Heart left ventricle (tissue), 16 donors: ENCODE data around the gene GTF2H2. TPM values are rescaled to one million over a fixed set of nuclear protein-coding genes. Genes with fewer than 3 reads are reported as not detected.
"Not testable (repeated sequence)": the region's sequence is repeated elsewhere in the genome, so short reads cannot be mapped to it uniquely, and the experiment has no call there.

Experiments
- ATAC-seq, 4 donors: fragments of 200-7000 bp; cut with Tn5 transposase; one replicate each; pipeline ENCODE4 v1.9.1; 2020 to 2022; ENCODE audit warnings: moderate library complexity in 4 of 4, mild to moderate bottlenecking in 3 of 4, moderate number of reproducible peaks in 1 of 4
- DNase-seq, 5 donors: peaks; one replicate each; pipeline ENCODE4 v3.0.0-alpha.2; 2020
- H3K27ac ChIP-seq, 12 donors: fragments of 200-600 bp; sonication (generic) in 4 of 12; one replicate each; pipeline versions ENCODE4 v1.5.0 to v1.8.0; 2016 to 2022; ENCODE audit warnings: mild to moderate bottlenecking in 2 of 12
- H3K27me3 ChIP-seq, 9 donors: fragments of 200-600 bp; sonication (generic) in 2 of 9; one replicate each; pipeline versions ENCODE4 v1.5.1 to v1.8.0; 2016 to 2022; ENCODE audit warnings: mild to moderate bottlenecking in 3 of 9
- H3K36me3 ChIP-seq, 9 donors: fragments of 200-600 bp; sonication (generic) in 2 of 9; one replicate each; pipeline versions ENCODE4 v1.5.0 to v1.8.0; 2018 to 2022; ENCODE audit warnings: mild to moderate bottlenecking in 2 of 9
- H3K4me1 ChIP-seq, 12 donors: fragments of 200-600 bp; sonication (generic) in 4 of 12; one replicate each; pipeline versions ENCODE4 v1.5.0 to v1.8.0; 2016 to 2022; ENCODE audit warnings: mild to moderate bottlenecking in 3 of 12
- H3K4me3 ChIP-seq, 12 donors: fragments of 200-600 bp; sonication (generic) in 4 of 12; one replicate each; pipeline versions ENCODE4 v1.5.0 to v1.8.0; 2017 to 2022; ENCODE audit warnings: mild to moderate bottlenecking in 9 of 12, moderate library complexity in 4 of 12
- H3K9me3 ChIP-seq, 12 donors: fragments of 200-600 bp; sonication (generic) in 4 of 12; one replicate each; pipeline versions ENCODE4 v1.5.0 to v1.8.0; 2016 to 2022; ENCODE audit warnings: mild to moderate bottlenecking in 1 of 12
- WGBS, 4 donors: extraction: QIAGEN DNeasy Blood & Tissue Kit in 2 of 4; methylation state at CpG; one replicate each; pipeline versions ENCODE4 v1.1.5 to v1.1.7; 2013 to 2018; 5-methylcytosine and 5-hydroxymethylcytosine counted together
- intact Hi-C, 10 donors: fragments of 100-400 bp; cut with DNase I; formaldehyde crosslinking; loops; one replicate each; pipeline versions ENCODE4 v1.11.1 to v1.14.2; 2022
- long read RNA-seq, 3 donors: library from polyadenylated mRNA; unstranded; transcript quantifications; one replicate each; pipeline ENCODE4 v2.0.0, GENCODE V29; 2020 to 2021
- polyA plus RNA-seq, 2 donors: library from polyadenylated mRNA; stranded (reverse); fragments of 200-250 nt; gene quantifications; one replicate each; pipeline ENCODE4 v1.2.3, GENCODE V29; 2013
- total RNA-seq, 9 donors: library from RNA; depleted of rRNA in 2 of 9; stranded (reverse); fragments of >200 nt in 2 of 9; fragmentation: NEBNext Ultra II Directional in 3 of 9; extraction: Animal tissue kit (Norgen Biotek cat#: 25700) in 3 of 9; gene quantifications; one replicate each; pipeline versions ENCODE4 v1.1.0 to v1.2.4, GENCODE V29; 2016 to 2023
- donor health status: ischemic (EF 13 %, LVEDD 7.1; RV severe dilation, severe dysfunction).
- donor health status: healthy with polysubstance abuse.
- donor health status: DM: no; HTN: yes; CAD: no.
- donor health status: DM: no; HTN: no; CAD: no.
- donor health status: ischemic (EF 25% LVEDD 6.9; RV normal size, moderate dysfunction).
- donor health status: ischemic (EF 25% LVEDD 5.7; RV mildly dilated, moderate dysfunction).
- donor health status: healthy.
- donor health status: DM: yes; HTN: yes; CAD: no.
- donor health status: ischemic (EF 35%, LVEDD 5.7; RV mildly dilated, moderate dysfunction).
- donor health status: nonischemic (EF 11% LVEDD 7.7; RV severe dilation, severe dysfunction).
- donor health status: DM: yes; HTN: yes; CAD: no.
- donor health status: PGD.
- donor health status: ischemic (EF 29% LVEDD 5.4; RV normal size, mild dysfunction).
- donor health status: nonischemic (EF 23%, LVEDD 6.1; RV moderate dilation, normal function).

Gene GTF2H2
- total RNA-seq (10 to 100 TPM in 2 of 9 donors, 1 to 10 TPM in 7; 5.5 to 13.4 (median 8.8) TPM), polyA plus RNA-seq (10 to 100 TPM in 1 of 2 donors, 1 to 10 TPM in 1; 5.0 to 16.1 TPM)
- long read RNA-seq, donor 1, partial matches to known transcripts, result 1 of 4 reads
- long read RNA-seq, donor 1, other reads (novel, unspliced or antisense), result 1 of 4 reads
- long read RNA-seq, donor 2, full-length matches to known transcripts, result 1 of 16 reads
- long read RNA-seq, donor 2, partial matches to known transcripts, result 4 of 16 reads
- long read RNA-seq, donor 2, other reads (novel, unspliced or antisense), result 11 of 16 reads
- long read RNA-seq, donor 3, partial matches to known transcripts, result 0 of 6 reads
- long read RNA-seq, donor 3, other reads (novel, unspliced or antisense), result 3 of 6 reads

DNA sequence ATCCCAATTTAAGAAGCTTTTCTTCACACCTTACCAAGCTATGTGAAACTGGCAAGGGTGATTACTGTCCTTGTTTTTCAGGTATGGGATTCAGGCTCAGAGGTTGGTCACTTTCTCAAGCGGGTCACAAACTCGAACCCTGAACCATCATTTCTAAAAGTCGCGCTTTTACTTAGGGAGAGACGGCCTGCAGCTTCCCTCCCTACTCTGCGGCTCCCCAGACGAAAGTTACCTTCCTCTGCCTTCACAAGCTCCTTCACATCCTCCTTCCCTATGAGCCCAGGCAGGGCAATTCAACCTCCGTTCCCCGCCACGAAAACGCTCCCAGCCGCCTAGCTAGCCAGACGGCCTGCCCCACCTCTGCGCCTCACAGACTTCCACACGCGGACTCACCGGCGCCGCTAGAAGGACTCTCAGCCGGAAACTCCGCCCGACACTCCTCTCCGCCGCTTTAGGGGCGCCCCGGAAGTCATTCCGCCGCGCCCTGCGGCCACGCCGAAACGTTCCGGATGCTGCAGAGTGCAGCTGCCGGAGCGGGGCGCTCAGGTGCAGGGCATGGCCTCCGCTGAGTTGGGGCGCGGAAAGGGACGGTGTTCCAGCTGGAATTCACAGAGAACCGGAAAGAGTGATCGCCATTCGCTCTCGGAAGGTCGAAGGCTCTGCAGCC is at the start of gene GTF2H2:
GTF2H2 (minus strand) TSS at position 415 of the 667 bp plus-strand sequence. CDS start 4,913 bp downstream, outside the sequence.
- no CpG with 5 or more reads among the region's 46 CpGs for WGBS, 4 donors
- H3K27ac ChIP-seq, H3K4me1 ChIP-seq, H3K36me3 ChIP-seq, H3K9me3 ChIP-seq, DNase-seq, intact Hi-C loops, H3K27me3 ChIP-seq, H3K4me3 ChIP-seq: not testable (repeated sequence)
- ATAC-seq, result peak; percentile 97 to 99 (median 99)

DNA sequence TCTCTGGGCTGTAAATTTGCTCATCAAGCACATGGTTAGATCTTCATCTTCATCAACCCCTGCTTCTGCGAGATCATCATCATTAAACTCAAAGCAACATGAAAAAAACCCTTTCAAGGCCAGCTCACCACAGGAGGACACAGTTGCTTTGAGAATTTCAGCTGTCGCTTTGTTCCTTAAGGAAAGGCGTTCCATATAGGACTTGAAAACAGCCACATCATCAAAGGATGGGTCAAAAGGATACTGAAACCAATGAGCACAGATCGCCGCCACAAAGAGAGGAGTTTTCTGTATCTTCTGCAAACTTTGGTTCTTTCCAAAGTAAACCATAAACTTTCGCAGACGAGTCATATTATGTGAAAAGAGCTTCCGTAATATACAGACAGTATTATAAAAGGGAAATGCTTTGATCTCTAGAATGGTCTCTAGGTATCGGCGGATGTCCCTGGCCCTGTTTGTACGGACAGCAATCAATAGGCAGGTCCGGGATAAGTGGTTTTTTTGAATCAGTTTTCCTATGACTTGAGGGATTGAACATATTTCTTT is 42.3 kb upstream of the GTF2H2 start:
- H3K4me1 ChIP-seq, H3K36me3 ChIP-seq, H3K27me3 ChIP-seq, ATAC-seq, H3K4me3 ChIP-seq, H3K27ac ChIP-seq, intact Hi-C loops, H3K9me3 ChIP-seq, DNase-seq: not testable (repeated sequence)
- WGBS, 4 donors, result no CpG with 5 or more reads among the region's 12 CpGs

DNA sequence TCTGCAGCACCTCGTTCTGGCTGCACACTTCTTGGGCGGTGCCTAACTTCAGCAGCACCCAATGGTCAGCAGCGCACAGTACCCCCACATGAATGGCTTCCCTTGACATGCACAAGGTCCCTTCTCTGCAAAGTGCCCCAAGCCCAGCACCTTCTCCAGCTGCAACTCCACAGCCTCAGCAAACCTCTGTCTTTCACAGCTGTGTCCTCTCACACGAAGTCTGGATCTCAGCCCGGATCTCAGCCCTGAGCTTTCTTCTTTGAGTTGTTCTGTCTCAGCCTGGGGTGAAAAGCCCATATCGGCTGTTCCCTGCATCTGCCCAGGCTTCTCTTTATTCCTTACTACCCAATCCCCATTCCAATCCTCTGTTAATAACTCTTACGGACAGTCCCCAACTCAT is 32.5 kb upstream of the GTF2H2 start:
- H3K27ac ChIP-seq, H3K9me3 ChIP-seq, H3K36me3 ChIP-seq, ATAC-seq, DNase-seq, H3K27me3 ChIP-seq, H3K4me1 ChIP-seq, intact Hi-C loops, H3K4me3 ChIP-seq: not testable (repeated sequence)
- no CpG with 5 or more reads among the region's 7 CpGs for WGBS, 4 donors

DNA sequence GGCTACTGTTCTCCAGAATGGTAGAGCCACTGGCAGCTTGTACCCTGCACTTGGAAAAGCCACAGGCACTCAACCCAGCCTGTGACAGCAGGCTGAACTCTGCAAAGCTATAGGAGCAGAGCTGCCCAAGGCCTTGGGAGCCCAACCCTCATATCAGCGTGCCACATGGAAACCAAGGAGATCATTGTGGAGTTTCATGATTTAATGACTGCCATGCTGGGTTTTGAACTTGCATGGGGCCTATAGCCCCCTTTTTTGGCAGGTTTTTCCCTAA is 30.4 kb upstream of the GTF2H2 start:
- ATAC-seq, H3K4me3 ChIP-seq, H3K9me3 ChIP-seq, H3K36me3 ChIP-seq, H3K27me3 ChIP-seq, H3K4me1 ChIP-seq, H3K27ac ChIP-seq, DNase-seq, intact Hi-C loops: not testable (repeated sequence)
- no CpG with 5 or more reads among the region's 1 CpG for WGBS, 4 donors

DNA sequence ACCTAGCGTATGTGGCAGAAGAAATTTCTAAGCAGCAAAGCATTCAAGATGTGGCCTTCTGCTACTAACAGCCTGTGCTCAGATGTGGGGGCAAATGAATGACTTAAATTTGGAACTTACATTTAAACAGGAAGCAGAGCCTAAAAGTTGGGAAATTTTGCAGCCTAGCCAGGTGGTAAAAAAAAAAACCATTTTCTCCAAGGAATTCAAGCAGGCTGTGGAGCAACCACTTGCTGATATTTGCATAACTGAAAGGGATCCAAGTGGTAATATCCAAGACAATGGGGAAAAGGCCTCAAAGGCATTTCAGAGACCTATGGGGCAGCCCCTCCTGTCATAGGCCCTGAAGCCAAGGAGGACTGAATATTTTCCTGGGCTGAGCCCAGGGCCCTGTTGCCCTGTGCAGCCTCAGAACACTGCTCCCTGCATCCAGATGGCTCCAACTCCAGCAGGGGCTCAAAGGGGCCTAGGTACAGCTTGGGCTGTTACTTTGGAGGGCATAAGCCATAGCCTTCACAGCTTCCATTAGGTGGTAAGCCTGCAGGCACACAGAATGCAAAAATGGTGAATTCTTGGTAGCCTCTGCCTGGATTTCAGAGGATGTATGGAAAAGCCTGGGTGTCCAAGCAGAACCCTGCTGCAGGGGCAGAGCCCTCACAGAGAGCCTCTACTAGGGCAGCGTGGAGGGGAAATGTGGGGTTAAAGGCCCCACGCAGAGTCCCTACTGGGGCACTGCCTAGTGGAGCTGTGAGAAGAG is 29.9 kb upstream of the GTF2H2 start:
- ATAC-seq, result peak in 2 of 4 donors; percentile 31 to 34
- H3K4me3 ChIP-seq, H3K27ac ChIP-seq, H3K9me3 ChIP-seq, DNase-seq, H3K4me1 ChIP-seq, H3K36me3 ChIP-seq, intact Hi-C loops, H3K27me3 ChIP-seq: not testable (repeated sequence)
- WGBS, 4 donors, result 91 to 99% methylated on average over 2 of the region's 3 CpGs; no CpG with 5 or more reads in 2 of the 4 donors

DNA sequence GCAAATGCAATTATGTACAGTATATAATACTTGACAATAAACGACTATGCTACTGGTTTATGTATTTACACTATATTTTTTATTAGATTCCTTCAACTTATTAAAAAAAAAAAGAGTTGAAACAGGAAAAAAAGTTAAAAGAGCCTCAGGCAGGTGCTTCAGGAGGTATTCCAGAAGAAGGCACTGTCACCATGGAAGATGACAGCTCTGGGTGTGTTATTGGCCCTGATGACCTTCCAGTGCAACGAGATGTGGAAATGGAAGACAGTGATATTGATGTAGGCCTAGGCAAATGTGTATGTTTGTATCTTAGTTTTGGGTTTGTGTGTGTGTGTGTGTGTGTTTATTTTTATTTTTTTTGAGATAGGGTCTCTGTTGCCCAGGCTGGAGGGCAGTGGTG is 22.3 kb upstream of the GTF2H2 start:
- ATAC-seq, H3K4me3 ChIP-seq, H3K27me3 ChIP-seq, H3K4me1 ChIP-seq, H3K9me3 ChIP-seq, DNase-seq, H3K27ac ChIP-seq, intact Hi-C loops, H3K36me3 ChIP-seq: not testable (repeated sequence)
- WGBS, 4 donors, result 29 to 93% (median 85%) methylated on average over 1 to 2 of the region's 2 CpGs

DNA sequence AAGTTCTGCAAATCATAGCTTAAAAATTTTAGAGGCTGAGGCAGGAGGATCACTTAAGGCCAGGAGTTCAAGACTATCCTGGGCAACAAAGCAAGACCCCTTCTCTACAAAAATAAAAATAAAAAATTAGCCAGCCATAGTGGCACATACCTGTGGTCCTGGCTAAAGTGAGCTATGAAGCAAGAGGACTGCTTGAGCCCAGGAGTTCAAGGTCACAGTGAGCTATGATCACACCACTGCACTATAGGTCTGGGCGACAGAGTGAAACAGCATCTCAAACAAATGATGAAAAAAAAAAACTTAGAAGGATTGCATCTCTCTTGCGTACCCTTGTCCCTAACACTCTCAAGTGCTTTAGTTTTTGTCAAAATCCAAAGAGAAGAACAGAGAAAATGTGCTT is 21.3 kb upstream of the GTF2H2 start:
- ATAC-seq, H3K27me3 ChIP-seq, intact Hi-C loops: not testable (repeated sequence)

DNA sequence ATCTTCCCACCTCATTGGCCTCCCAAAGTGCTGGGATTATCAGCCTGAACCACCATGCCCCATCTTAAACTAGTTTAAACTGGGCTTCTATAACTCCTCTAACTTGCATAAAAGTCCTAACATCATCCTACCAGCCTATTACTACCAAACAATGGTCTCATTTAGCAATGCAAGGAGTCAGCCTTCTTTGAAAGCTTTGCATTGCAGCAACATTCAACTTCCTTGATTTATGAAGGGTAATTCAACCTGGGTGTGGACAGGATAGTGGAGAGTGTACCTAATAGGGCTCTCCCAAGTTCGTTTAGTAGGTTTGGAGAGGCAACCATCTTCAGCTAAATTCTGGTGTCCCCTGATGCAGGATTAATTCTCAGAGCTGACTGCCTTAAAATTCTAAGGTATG is 18.7 kb upstream of the GTF2H2 start:
- H3K4me1 ChIP-seq, ATAC-seq, H3K9me3 ChIP-seq, H3K36me3 ChIP-seq, DNase-seq, H3K27me3 ChIP-seq, H3K4me3 ChIP-seq, H3K27ac ChIP-seq, intact Hi-C loops: not testable (repeated sequence)
- WGBS, 4 donors, result no CpG with 5 or more reads among the region's 1 CpG

More for the DNA sequence above, 21.3 kb upstream of the GTF2H2 start:
- H3K4me3 ChIP-seq, H3K4me1 ChIP-seq, H3K9me3 ChIP-seq, DNase-seq, H3K27ac ChIP-seq, H3K36me3 ChIP-seq: not testable (repeated sequence)
- WGBS, 4 donors, result 94 to 100% (median 98%) methylated on average over 1 to 2 of the region's 2 CpGs

DNA sequence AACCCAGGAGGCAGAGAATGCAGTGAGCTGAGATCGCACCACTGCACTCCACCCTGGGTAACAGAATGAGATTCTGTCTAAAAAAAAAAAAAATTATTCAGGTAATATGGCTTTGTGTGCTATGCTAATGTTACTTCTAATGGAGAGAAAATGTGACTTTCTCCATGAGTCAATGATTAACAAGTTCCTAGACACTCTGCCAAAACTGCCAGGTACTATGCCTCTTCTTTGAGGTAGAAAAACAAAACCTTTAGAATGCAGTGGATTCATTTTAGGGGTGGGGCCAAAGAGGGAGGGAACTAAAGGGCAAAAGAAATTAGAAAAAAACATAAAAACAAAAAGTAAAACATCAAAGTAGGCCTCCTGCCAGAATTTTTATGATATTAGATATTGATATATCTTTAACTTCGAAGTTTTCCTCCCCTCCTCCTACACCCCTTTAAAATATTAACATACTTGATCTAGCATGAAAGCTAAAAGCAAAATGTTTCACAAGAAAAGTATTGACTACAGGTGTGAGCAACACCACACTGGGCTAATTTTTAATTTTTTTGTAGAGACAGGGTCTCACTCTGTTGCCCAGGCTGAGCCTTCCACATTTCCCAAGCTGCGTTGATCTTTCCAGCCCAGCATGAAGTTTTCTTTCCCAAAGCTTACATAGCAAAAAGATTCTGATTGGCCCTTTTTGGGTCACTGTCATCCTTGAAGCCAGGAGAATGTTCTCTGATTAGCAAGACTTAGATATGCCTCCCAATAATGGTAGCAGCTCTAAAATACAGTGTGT is 17.0 kb upstream of the GTF2H2 start:
- H3K4me1 ChIP-seq, intact Hi-C loops, H3K27ac ChIP-seq, H3K4me3 ChIP-seq, H3K36me3 ChIP-seq, H3K27me3 ChIP-seq, DNase-seq, ATAC-seq, H3K9me3 ChIP-seq: not testable (repeated sequence)
- no CpG with 5 or more reads among the region's 3 CpGs for WGBS, 4 donors

DNA sequence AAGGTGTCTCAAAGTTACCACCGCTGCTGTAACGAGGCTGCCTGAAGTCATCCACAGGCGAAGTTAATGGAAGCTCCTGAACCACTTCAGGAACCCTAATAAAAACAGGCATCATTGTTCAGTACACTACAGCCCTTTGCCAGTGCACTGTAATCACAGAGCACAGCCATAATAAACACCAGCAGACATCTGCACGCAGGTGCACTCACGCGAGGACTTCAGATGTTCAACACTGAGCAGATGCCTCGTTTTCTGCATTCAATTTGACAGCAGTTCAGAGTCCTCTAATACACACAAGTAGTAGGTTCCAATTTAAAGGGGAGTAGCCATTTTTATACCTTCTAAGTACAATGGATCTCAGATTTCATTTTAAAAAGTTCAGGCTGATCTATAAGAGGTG is 15.4 kb upstream of the GTF2H2 start:
- ATAC-seq, H3K4me1 ChIP-seq, H3K9me3 ChIP-seq, H3K27ac ChIP-seq, intact Hi-C loops, H3K36me3 ChIP-seq, DNase-seq, H3K27me3 ChIP-seq, H3K4me3 ChIP-seq: not testable (repeated sequence)
- no CpG with 5 or more reads among the region's 7 CpGs for WGBS, 4 donors
